ENCODE data around the gene NDUFV2.
"Not testable (repeated sequence)": the region's sequence is repeated elsewhere in the genome, so short reads cannot be mapped to it uniquely, and the experiment has no call there.

The NDUFV2 gene

DNA sequence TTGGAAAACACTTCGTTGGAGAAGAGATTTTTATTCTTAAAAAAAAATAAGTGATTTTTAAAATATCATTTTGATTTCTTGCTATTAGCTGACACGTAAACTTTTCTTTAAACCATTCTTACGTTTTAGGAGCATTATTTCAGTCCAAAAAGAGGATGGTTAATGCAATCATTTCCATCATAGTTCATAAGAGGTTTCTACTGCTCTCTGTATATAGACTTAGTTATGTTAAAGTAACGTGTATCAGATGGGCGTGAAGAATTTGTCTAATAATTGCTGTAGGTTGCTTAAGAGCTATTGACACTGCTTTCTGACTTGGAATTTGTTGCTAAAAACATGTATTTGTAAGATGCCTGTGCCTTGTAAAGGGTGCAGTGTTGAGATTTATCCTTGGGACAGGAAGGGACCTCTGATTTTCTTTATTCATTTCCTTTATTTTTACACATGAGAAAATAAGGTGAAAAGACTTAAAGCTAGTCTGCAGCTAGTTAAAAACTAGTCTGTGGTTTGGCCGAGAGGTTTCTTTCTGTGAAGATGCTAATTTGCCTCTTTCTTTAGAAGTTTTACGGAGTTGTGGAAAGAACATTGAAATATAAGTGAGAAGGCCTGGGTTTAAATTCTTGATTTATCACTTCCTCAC, 37.0 kb downstream of the NDUFV2 start:
- Mint-ChIP-seq H3K36me3 (ENCODE audit: low read depth) (peaks cover 23% of the 10 kb centered on the region), H3K4me3 (peak overlapping the region; percentile 94), H3K4me1 (peaks cover 78% of the 10 kb centered on the region)

DNA sequence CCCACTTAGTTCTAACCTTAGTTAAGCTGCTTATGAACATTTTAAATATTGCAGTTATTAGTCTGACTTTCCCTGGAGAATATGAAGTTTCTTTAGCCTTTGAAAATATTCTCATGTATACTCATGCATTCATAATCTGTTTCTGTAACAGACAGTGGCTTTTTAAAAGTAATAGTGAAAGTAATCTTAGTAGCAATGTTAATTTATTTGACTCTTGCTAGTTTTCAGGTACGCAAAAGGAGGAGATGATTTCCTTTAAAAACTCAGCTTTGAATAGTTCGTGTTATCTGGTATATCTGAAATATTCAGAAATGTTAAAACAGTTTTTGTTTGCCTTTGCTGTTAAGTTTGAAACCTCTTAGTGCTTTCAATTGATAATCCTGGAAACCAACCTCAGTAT, 37.9 kb downstream of the NDUFV2 start:
- peaks cover 78% of the 10 kb centered on the region for H3K4me1 Mint-ChIP-seq
- peaks cover 19% of the 10 kb centered on the region for H3K36me3 Mint-ChIP-seq (ENCODE audit: low read depth)
- H3K27me3 Mint-ChIP-seq, result peaks cover 1% of the 10 kb centered on the region

More for the DNA sequence above, 37.0 kb downstream of the NDUFV2 start:
- H3K27ac Mint-ChIP-seq, result peak overlapping the region; percentile 97
- no peak for DNase-seq
- no peaks in the 10 kb centered on the region for H3K9me3 Mint-ChIP-seq
- H3K27me3 Mint-ChIP-seq, result peaks cover 1% of the 10 kb centered on the region
- ATAC-seq, result no peak

DNA sequence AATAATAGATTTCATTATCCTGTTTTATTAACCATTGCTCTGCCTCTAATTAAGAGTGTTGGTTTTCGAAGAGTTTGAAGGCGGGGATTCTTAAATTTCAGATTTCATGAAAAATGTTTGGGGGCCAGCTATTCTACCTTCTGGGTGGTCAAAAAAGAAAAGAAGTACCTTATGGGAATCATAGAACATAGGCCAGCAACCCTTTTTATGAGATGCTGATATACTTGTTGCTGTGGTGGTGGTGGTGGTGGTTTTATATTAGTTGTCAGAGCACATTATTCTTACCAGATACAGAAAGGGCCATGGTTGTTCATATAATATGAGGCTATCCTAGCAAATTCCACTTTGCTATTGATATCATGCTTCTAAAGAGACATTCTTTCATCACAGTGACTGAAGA, 38.5 kb downstream of the NDUFV2 start:
- H3K9me3 Mint-ChIP-seq, result no peaks in the 10 kb centered on the region
- no peak for DNase-seq
- H3K4me3 Mint-ChIP-seq, result peak overlapping the region; percentile 94
- peak overlapping the region; percentile 87 for H3K27ac Mint-ChIP-seq
- H3K36me3 Mint-ChIP-seq (ENCODE audit: low read depth), result peaks cover 19% of the 10 kb centered on the region
- no peak for ATAC-seq
- H3K4me1 Mint-ChIP-seq, result peaks cover 79% of the 10 kb centered on the region
- H3K27me3 Mint-ChIP-seq, result peaks cover 1% of the 10 kb centered on the region

More for the DNA sequence above, 37.9 kb downstream of the NDUFV2 start:
- DNase-seq (no peak), ATAC-seq (no peak)
- H3K27ac Mint-ChIP-seq, result peak overlapping the region; percentile 87
- peak overlapping the region; percentile 94 for H3K4me3 Mint-ChIP-seq
- no peaks in the 10 kb centered on the region for H3K9me3 Mint-ChIP-seq

DNA sequence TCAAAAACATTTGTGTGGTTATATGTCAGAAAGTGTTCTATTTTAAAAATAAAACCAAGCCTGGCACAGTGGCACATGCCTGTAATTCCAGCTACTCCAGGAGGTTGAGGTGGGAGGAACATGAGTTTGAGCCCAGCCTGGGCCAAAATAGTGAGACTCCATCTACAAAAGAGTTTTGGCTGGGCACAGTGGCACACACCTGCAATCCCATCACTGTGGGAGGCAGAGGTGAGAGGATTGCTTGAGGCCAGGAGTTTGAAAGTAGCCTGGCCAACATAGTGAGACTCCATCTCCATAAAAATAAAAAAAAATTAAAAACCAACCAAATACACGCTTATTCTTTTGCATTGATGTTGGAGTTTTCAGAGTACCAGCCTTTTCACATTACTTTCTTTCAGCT, 43.7 kb downstream of the NDUFV2 start:
- Mint-ChIP-seq H3K9me3 (no peaks in the 10 kb centered on the region), H3K27ac (peak overlapping the region; percentile 86), H3K36me3 (ENCODE audit: low read depth) (peaks cover 14% of the 10 kb centered on the region), H3K4me3 (no peak overlapping the region), H3K27me3 (peaks cover 1% of the 10 kb centered on the region), H3K4me1 (peaks cover 81% of the 10 kb centered on the region)
- ATAC-seq (no peak), DNase-seq (no peak)

DNA sequence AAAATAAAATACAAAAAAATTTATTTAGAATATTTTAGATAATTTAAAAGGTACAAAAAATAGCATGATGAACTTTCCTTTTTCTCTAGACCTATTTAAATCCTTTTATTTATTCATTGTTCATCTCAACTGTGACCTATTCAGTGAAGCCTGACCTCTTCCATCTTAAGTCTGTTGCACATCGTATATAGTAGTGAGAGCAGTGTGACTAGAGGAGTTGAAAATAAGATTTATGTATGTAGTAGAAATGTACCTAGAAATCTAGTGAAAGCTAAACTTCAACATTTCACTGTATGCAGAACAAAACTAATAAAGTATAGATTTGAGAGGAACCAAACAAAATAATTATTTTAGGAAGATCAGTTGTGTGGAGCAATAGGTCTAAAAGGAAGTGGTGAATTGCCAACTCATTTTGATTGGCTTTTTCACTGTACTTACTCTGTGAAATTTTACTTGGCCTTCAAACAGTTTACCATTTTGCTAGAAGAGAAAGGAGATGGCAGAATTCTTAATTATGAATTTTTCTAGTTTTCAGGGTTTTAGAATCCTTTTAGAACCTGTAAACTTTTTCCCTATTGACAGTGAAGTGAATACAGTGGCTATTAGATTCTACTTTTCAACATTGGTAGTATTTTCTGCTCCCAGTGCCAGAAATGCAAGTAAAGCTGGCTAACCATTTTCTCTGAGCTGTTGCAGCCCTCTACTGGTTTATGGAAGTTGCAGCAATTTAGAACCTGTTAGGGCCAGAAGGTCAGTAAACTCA, 45.1 kb downstream of the NDUFV2 start:
- peak overlapping the region; percentile 19 for H3K4me3 Mint-ChIP-seq
- peaks cover 78% of the 10 kb centered on the region for H3K4me1 Mint-ChIP-seq
- DNase-seq (no peak), ATAC-seq (peak; percentile 56)
- H3K9me3 Mint-ChIP-seq, result no peaks in the 10 kb centered on the region
- peaks cover 10% of the 10 kb centered on the region for H3K36me3 Mint-ChIP-seq (ENCODE audit: low read depth)
- H3K27ac Mint-ChIP-seq, result peak overlapping the region; percentile 90
- peaks cover 1% of the 10 kb centered on the region for H3K27me3 Mint-ChIP-seq

DNA sequence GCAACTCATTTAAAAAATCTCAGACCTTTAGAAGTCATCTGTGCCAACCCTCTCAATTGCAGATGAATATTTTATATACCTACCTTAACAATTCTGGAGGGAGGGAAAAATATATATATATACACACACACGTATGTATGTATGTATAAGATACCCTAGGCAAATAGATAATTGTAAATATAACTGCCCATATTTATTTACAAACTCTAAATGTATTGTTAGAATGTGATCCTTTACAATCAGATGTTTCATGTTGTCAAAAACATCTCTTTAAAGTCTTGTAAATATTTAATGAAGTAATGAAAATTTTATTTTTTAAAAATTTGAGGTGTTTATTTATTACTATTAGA, 45.7 kb downstream of the NDUFV2 start:
- peaks cover 80% of the 10 kb centered on the region for H3K4me1 Mint-ChIP-seq
- no peaks in the 10 kb centered on the region for H3K9me3 Mint-ChIP-seq
- peaks cover 1% of the 10 kb centered on the region for H3K27me3 Mint-ChIP-seq
- peaks cover 8% of the 10 kb centered on the region for H3K36me3 Mint-ChIP-seq (ENCODE audit: low read depth)
- peak overlapping the region; percentile 90 for H3K27ac Mint-ChIP-seq
- DNase-seq, result no peak
- no peak for ATAC-seq
- no peak overlapping the region for H3K4me3 Mint-ChIP-seq

DNA sequence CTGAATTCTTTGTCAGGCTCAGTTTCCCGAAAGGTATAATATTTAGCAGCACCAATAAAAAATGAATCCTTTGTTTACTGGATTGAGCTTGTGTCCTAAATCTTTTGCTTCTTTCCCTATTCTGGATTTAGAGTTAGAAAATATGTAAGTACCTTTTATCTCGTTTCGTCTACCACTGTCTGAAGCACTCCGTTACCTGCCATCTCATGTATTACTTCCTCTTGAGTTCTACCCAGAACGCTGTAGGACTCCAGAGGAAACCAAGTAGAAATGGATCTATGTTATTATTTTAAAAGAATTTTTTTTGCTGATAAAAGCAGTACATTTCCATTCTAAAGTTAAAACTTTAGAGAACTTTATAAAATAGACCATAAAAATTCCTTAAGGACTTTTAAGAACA, 47.6 kb downstream of the NDUFV2 start:
- DNase-seq (no peak), ATAC-seq (no peak)
- Mint-ChIP-seq H3K4me1 (peaks cover 82% of the 10 kb centered on the region), H3K4me3 (no peak overlapping the region), H3K9me3 (no peaks in the 10 kb centered on the region), H3K36me3 (ENCODE audit: low read depth) (peaks cover 8% of the 10 kb centered on the region), H3K27me3 (no peaks in the 10 kb centered on the region), H3K27ac (no peak overlapping the region)

DNA sequence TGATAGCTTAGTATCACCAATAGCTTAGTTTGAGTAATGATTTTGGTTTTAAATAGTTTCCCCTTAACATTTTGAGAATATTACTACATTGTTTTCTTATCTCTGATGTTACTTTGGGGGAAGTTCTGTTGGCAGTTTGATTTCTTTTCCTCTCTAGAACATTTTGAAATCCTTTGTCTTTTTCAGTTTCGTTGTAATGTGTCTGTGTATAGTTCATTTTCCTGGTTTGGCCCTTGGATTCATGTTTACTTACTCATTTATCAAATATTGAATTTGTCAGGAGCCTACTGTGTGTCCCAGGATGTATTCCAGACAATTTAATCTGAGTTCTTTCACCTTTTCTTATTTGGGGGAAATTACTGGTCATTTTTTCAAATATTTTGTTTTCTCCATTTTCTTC, 50.8 kb downstream of the NDUFV2 start:
- no peaks in the 10 kb centered on the region for H3K9me3 Mint-ChIP-seq
- DNase-seq (no peak), ATAC-seq (no peak)
- H3K27me3 Mint-ChIP-seq, result no peaks in the 10 kb centered on the region
- H3K4me3 Mint-ChIP-seq, result no peak overlapping the region
- peaks cover 15% of the 10 kb centered on the region for H3K36me3 Mint-ChIP-seq (ENCODE audit: low read depth)
- no peak overlapping the region for H3K27ac Mint-ChIP-seq
- peaks cover 80% of the 10 kb centered on the region for H3K4me1 Mint-ChIP-seq

DNA sequence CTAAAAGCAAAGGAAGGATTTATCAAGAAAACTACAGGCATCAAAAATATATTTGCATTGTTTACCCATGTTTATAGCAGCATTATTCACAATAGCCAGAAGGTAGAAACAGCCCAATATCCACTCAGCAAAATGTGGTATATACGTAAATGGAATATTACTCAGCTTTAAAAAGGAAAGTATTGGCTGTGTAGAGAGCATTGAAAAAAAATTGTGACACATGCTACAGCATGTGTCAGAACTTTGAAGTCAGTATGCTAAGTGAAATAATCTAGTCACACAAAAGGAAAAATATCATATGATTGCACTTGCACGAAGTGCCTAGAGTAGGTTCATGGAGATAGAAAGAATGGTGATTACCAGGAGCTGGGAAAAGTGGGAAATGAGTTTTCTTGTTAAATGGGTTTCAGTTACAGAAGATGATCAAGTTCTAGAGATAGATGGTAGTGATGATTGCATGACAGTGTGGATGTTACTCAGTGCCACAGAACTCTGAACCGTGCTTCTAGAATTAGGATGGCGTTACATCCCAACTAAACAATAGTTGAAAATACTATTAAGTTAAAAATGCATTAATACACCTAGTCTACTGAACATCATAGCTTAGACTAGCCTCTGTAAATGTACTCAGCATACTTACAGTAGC, 54.2 kb downstream of the NDUFV2 start:
- Mint-ChIP-seq H3K36me3 (ENCODE audit: low read depth) (peaks cover 18% of the 10 kb centered on the region), H3K4me3 (no peak overlapping the region), H3K27ac (peak overlapping the region; percentile 36), H3K27me3 (no peaks in the 10 kb centered on the region), H3K9me3 (no peaks in the 10 kb centered on the region), H3K4me1 (peaks cover 69% of the 10 kb centered on the region)
- ATAC-seq (peak; percentile 73), DNase-seq (no peak)

DNA sequence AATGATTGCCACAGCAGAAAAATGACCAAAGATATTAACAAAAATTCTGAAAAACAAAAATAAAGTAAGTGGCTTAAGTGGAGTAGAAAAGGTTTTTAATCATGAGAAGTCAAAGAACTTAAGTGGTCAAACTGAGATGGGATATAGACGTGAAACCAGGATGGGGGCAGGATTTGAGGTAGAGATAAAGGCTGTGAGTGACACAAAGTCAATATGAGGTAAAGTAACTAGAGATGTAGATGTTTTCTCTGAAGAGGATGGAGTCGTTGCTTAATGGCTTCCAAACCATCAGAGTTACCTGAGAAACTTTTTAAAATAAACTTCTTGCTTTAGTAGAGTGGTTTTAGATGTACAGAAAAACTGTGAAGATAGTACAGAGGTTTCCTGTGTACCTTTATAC, 55.3 kb downstream of the NDUFV2 start:
- Mint-ChIP-seq H3K4me3 (no peak overlapping the region), H3K36me3 (ENCODE audit: low read depth) (peaks cover 25% of the 10 kb centered on the region), H3K4me1 (peaks cover 65% of the 10 kb centered on the region), H3K27ac (peak overlapping the region; percentile 46), H3K27me3 (no peaks in the 10 kb centered on the region), H3K9me3 (peaks cover 8% of the 10 kb centered on the region)
- ATAC-seq (no peak), DNase-seq (no peak)

DNA sequence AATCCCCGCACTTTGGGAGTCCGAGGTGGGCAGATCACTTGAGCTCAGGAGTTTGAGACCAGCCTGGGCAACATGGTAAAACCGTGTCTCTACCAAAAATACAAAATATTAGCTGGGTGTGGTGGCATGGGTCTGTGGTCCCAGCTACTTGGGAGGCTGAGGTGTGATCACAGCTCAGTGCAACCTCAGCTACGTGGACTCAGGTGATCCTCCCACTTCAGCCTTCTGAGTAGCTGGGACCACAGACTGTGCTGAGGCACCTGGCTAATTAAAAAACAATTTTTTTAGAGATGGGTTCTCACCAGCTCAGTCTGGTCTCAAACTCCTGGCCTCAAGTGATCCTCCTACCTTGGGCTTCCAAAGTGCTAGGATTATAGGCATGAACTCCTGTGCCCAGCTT, 57.5 kb downstream of the NDUFV2 start:
- peaks cover 27% of the 10 kb centered on the region for H3K9me3 Mint-ChIP-seq
- no peak for ATAC-seq
- no peak overlapping the region for H3K27ac Mint-ChIP-seq
- H3K4me1 Mint-ChIP-seq, result peaks cover 55% of the 10 kb centered on the region
- no peaks in the 10 kb centered on the region for H3K27me3 Mint-ChIP-seq
- peaks cover 41% of the 10 kb centered on the region for H3K36me3 Mint-ChIP-seq (ENCODE audit: low read depth)
- DNase-seq, result no peak
- no peak overlapping the region for H3K4me3 Mint-ChIP-seq

DNA sequence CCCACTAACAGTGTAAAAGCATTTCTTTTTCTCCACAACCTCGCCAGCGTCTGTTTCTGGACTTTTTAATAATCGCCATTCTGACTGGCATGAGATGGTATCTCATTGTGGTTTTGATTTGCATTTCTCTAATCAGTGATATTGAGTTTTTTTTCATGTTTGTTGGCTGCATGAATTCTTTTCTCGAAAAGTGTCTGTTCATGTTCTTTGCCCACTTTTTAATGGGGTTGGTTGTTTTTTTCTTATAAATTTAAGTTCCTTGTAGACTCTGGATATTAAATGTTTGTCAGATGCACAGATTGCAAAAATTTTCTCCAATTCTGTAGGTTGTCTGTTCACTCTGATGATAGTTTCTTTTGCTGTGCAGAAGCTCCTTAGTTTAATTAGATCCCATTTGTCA, 60.2 kb downstream of the NDUFV2 start:
- H3K27me3 Mint-ChIP-seq, H3K27ac Mint-ChIP-seq, H3K4me3 Mint-ChIP-seq, DNase-seq, ATAC-seq: not testable (repeated sequence)
- H3K9me3 Mint-ChIP-seq, result peaks cover 32% of the 10 kb centered on the region
- peaks cover 36% of the 10 kb centered on the region for H3K4me1 Mint-ChIP-seq
- peaks cover 41% of the 10 kb centered on the region for H3K36me3 Mint-ChIP-seq (ENCODE audit: low read depth)

DNA sequence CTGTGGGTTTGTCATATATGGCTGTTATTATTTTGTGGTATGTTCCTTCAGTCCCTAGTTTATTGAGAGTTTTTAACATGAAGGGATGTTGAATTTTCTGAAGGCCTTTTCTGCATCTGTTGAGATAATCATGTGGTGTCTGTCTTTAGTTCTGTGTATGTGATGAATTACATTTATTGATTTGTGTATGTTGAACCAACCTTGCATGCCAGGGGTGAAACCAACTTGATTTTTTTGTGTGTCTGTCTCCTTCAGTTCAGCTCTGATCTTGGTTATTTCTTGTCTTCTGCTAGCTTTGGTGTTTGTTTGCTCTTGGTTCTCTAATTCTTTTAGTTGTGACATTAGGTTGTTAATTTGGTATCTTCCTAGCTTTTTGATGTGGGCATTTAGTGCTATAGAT, 61.6 kb downstream of the NDUFV2 start:
- H3K27ac Mint-ChIP-seq, H3K4me3 Mint-ChIP-seq, DNase-seq, H3K27me3 Mint-ChIP-seq, ATAC-seq: not testable (repeated sequence)
- peaks cover 35% of the 10 kb centered on the region for H3K9me3 Mint-ChIP-seq
- peaks cover 31% of the 10 kb centered on the region for H3K4me1 Mint-ChIP-seq
- peaks cover 45% of the 10 kb centered on the region for H3K36me3 Mint-ChIP-seq (ENCODE audit: low read depth)

DNA sequence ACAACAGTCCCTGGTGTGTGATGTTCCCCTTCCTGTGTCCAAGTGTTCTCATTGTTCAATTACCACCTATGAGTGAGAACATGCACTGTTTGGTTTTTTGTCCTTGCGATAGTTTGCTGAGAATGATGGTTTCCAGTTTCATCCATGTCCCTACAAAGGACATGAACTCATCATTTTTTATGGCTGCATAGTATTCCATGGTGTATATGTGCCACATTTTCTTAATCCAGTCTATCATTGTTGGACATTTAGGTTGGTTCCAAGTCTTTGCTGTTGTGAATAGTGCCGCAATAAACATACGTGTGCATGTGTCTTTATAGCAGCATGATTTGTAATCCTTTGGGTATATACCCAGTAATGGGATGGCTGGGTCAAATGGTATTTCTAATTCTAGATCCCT, 63.4 kb downstream of the NDUFV2 start:
- Mint-ChIP-seq H3K36me3 (ENCODE audit: low read depth) (peaks cover 46% of the 10 kb centered on the region), H3K9me3 (peaks cover 41% of the 10 kb centered on the region), H3K4me1 (peaks cover 43% of the 10 kb centered on the region)
- ATAC-seq, H3K27me3 Mint-ChIP-seq, DNase-seq, H3K4me3 Mint-ChIP-seq, H3K27ac Mint-ChIP-seq: not testable (repeated sequence)

DNA sequence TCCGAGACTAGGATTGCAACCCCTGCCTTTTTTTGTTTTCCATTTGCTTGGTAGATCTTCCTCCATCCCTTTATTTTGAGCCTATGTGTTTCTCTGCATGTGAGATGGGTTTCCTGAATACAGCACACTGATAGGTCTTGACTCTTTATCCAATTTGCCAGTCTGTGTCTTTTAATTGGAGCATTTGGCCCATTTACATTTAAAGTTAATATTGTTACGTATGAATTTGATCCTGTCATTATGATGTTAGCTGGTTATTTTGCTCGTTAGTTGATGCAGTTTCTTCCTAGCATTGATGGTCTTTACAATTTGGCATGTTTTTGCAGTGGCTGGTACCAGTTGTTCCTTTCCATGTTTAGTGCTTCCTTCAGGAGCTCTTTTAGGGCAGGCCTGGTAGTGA, 67.0 kb downstream of the NDUFV2 start:
- not testable (repeated sequence) for DNase-seq, ATAC-seq, H3K27me3 Mint-ChIP-seq, H3K4me3 Mint-ChIP-seq, H3K27ac Mint-ChIP-seq
- Mint-ChIP-seq H3K36me3 (ENCODE audit: low read depth) (peaks cover 31% of the 10 kb centered on the region), H3K9me3 (peaks cover 18% of the 10 kb centered on the region), H3K4me1 (peaks cover 57% of the 10 kb centered on the region)

Data from activated naive CD8-positive, alpha-beta T cell treated with anti-CD3 and anti-CD28 coated beads, Interleukin-2, amount 50 U/mL, for 24 hours (primary cell).